BE2C (cell line): ENCODE data around the gene KANSL3.

Source experiments
- DNase-seq: peaks from one replicate; pipeline ENCODE4 v3.0.0-alpha.2; 2020
- H3K27me3 ChIP-seq: fragments of 250-450 bp; sonication (Bioruptor Pico); 2 replicates; pipeline ENCODE4 v1.5.1; 2020; ENCODE audit warnings: mild to moderate bottlenecking
- H3K36me3 ChIP-seq: fragments of 250-450 bp; sonication (Bioruptor Pico); 2 replicates; pipeline ENCODE4 v1.5.1; 2020; ENCODE audit warnings: mild to moderate bottlenecking
- H3K4me1 ChIP-seq: fragments of 250-450 bp; sonication (Bioruptor Pico); 2 replicates; pipeline ENCODE4 v1.5.1; 2020
- H3K4me3 ChIP-seq: 2 replicates; pipeline ENCODE4 v1.5.1; 2011; ENCODE audit warnings: low read depth, low read length
- H3K9me3 ChIP-seq: fragments of 250-450 bp; sonication (Bioruptor Pico); 2 replicates; pipeline ENCODE4 v1.5.1; 2020
- CTCF ChIP-seq: IDR thresholded peaks from 2 replicates; pipeline ENCODE4 v1.5.1; 2012; ENCODE audit warnings: mild to moderate bottlenecking, low read depth, low read length

KANSL3 gene

GRCh38 chr2:96683972-96684820, 46.1 kb upstream of the KANSL3 start:
- H3K36me3 ChIP-seq: no peaks in the 10 kb centered on the region
- no peaks in the 10 kb centered on the region for H3K27me3 ChIP-seq
- no peaks in the 10 kb centered on the region for H3K9me3 ChIP-seq
- H3K4me1 ChIP-seq: peaks cover 7% of the 10 kb centered on the region; the same call in 1 of the 2 replicates
- DNase-seq: no peak
- no peak for TF ChIP-seq CTCF
- H3K4me3 ChIP-seq: no peak overlapping the region

GRCh38 chr2:96683307-96683706, 45.2 kb upstream of the KANSL3 start:
- H3K9me3 ChIP-seq: no peaks in the 10 kb centered on the region
- DNase-seq: no peak
- H3K36me3 ChIP-seq: no peaks in the 10 kb centered on the region
- H3K4me1 ChIP-seq: peaks cover 7% of the 10 kb centered on the region; the same call in 1 of the 2 replicates
- H3K4me3 ChIP-seq: no peak overlapping the region
- H3K27me3 ChIP-seq: no peaks in the 10 kb centered on the region
- no peak for TF ChIP-seq CTCF

GRCh38 chr2:96681540-96681939, 43.4 kb upstream of the KANSL3 start:
- Histone ChIP-seq H3K4me1 (peaks cover 7% of the 10 kb centered on the region; the same call in 1 of the 2 replicates), H3K36me3 (no peaks in the 10 kb centered on the region), H3K9me3 (no peaks in the 10 kb centered on the region), H3K4me3 (no peak overlapping the region), H3K27me3 (no peaks in the 10 kb centered on the region)
- no peak for DNase-seq
- TF ChIP-seq CTCF: no peak

GRCh38 chr2:96680561-96681141, 42.5 kb upstream of the KANSL3 start:
- DNase-seq: no peak
- no peak for TF ChIP-seq CTCF
- no peaks in the 10 kb centered on the region for H3K27me3 ChIP-seq
- peaks cover 1% of the 10 kb centered on the region; the same call in 1 of the 2 replicates for H3K4me1 ChIP-seq
- no peaks in the 10 kb centered on the region for H3K36me3 ChIP-seq
- H3K4me3 ChIP-seq: no peak overlapping the region
- H3K9me3 ChIP-seq: no peaks in the 10 kb centered on the region

GRCh38 chr2:96679848-96680247, 41.7 kb upstream of the KANSL3 start:
- no peaks in the 10 kb centered on the region for H3K27me3 ChIP-seq
- H3K4me1 ChIP-seq: no peaks in the 10 kb centered on the region
- H3K4me3 ChIP-seq: no peak overlapping the region
- no peaks in the 10 kb centered on the region for H3K36me3 ChIP-seq
- no peaks in the 10 kb centered on the region for H3K9me3 ChIP-seq
- TF ChIP-seq CTCF: no peak
- no peak for DNase-seq

- Histone ChIP-seq H3K4me3 (no peak overlapping the region), H3K27me3 (no peaks in the 10 kb centered on the region), H3K36me3 (no peaks in the 10 kb centered on the region), H3K9me3 (no peaks in the 10 kb centered on the region), H3K4me1 (no peaks in the 10 kb centered on the region)
- TF ChIP-seq CTCF: no peak
- no peak for DNase-seq
Measured at GRCh38 chr2:96669539-96670215, 31.6 kb upstream of the KANSL3 start.
